H9 (cell line): ENCODE results near the gene FHOD3. TPM values are rescaled to one million over a fixed set of nuclear protein-coding genes. Genes with fewer than 3 reads are reported as not detected.

Source experiments
- DNase-seq: peaks from one replicate; pipeline ENCODE4 v3.0.0-alpha.2; 2017
- H2AFZ ChIP-seq: one replicate; pipeline ENCODE4 v1.6.1; 2013; ENCODE audit warnings: mild to moderate bottlenecking, low read length, control low read depth, moderate library complexity
- H2AK5ac ChIP-seq: 2 replicates; pipeline ENCODE4 v1.6.1; 2013; ENCODE audit warnings: low read length, control low read depth, mixed read lengths; ENCODE audit not compliant: insufficient read length
- H2BK120ac ChIP-seq: one replicate; pipeline ENCODE4 v1.6.1; 2013; ENCODE audit warnings: low read depth, mild to moderate bottlenecking, low read length, control low read depth, inconsistent platforms; ENCODE audit not compliant: poor library complexity, severe bottlenecking
- H2BK12ac ChIP-seq: 2 replicates; pipeline ENCODE4 v1.6.1; 2013; ENCODE audit warnings: low read length, control low read depth, mixed read lengths, low read depth; ENCODE audit not compliant: insufficient read length
- H2BK15ac ChIP-seq: 2 replicates; pipeline ENCODE4 v1.6.1; 2013; ENCODE audit warnings: low read depth, low read length, control low read depth
- H2BK20ac ChIP-seq: one replicate; pipeline ENCODE4 v1.6.1; 2013; ENCODE audit warnings: low read depth, mild to moderate bottlenecking, low read length, control low read depth, inconsistent platforms; ENCODE audit not compliant: poor library complexity, severe bottlenecking
- H2BK5ac ChIP-seq: 2 replicates; pipeline ENCODE4 v1.6.1; 2013; ENCODE audit warnings: low read length, control low read depth, mixed read lengths; ENCODE audit not compliant: insufficient read length
- H3K14ac ChIP-seq: 2 replicates; pipeline ENCODE4 v1.6.1; 2013; ENCODE audit warnings: low read length, control low read depth; ENCODE audit not compliant: insufficient read depth
- H3K18ac ChIP-seq: 2 replicates; pipeline ENCODE4 v1.6.1; 2013; ENCODE audit warnings: low read depth, mild to moderate bottlenecking, mixed read lengths, low read length, control low read depth; ENCODE audit not compliant: insufficient read length
- H3K23ac ChIP-seq: 2 replicates; pipeline ENCODE4 v1.6.1; 2013; ENCODE audit warnings: low read length, control low read depth, mixed read lengths, low read depth; ENCODE audit not compliant: insufficient read length
- H3K23me2 ChIP-seq: 2 replicates; pipeline ENCODE4 v1.6.1; 2013; ENCODE audit warnings: low read depth, mild to moderate bottlenecking, mixed read lengths, low read length, control low read depth; ENCODE audit not compliant: insufficient read length, poor library complexity, severe bottlenecking
- H3K27ac ChIP-seq: 2 replicates; pipeline ENCODE4 v1.5.1; 2013; ENCODE audit warnings: low read length, control low read depth, mixed read lengths, low read depth; ENCODE audit not compliant: insufficient read length
- H3K27me3 ChIP-seq: 2 replicates; pipeline ENCODE4 v1.6.1; 2013; ENCODE audit warnings: low read length, control low read depth, inconsistent platforms; ENCODE audit not compliant: insufficient read depth
- H3K4ac ChIP-seq: 2 replicates; pipeline ENCODE4 v1.6.1; 2013; ENCODE audit warnings: low read depth, mild to moderate bottlenecking, control low read depth, inconsistent platforms, low read length, moderate library complexity
- H3K4me1 ChIP-seq: 2 replicates; pipeline ENCODE4 v1.6.1; 2013; ENCODE audit warnings: low read length, control low read depth, inconsistent platforms; ENCODE audit not compliant: insufficient read depth
- H3K4me2 ChIP-seq: 2 replicates; pipeline ENCODE4 v1.6.1; 2013; ENCODE audit warnings: low read length, control low read depth, mixed read lengths; ENCODE audit not compliant: insufficient read length, insufficient read depth
- H3K56ac ChIP-seq: 2 replicates; pipeline ENCODE4 v1.6.1; 2013; ENCODE audit warnings: low read depth, mild to moderate bottlenecking, mixed read lengths, low read length, control low read depth; ENCODE audit not compliant: insufficient read length
- H3K79me1 ChIP-seq: 2 replicates; pipeline ENCODE4 v1.6.1; 2013; ENCODE audit warnings: low read depth, mild to moderate bottlenecking, moderate library complexity, low read length, control low read depth, inconsistent platforms; ENCODE audit not compliant: insufficient read depth, poor library complexity, severe bottlenecking
- H3K79me2 ChIP-seq: 2 replicates; pipeline ENCODE4 v1.6.1; 2013; ENCODE audit warnings: low read length, control low read depth, inconsistent platforms; ENCODE audit not compliant: insufficient read depth
- H3K9ac ChIP-seq: 2 replicates; pipeline ENCODE4 v1.6.1; 2013; ENCODE audit warnings: low read length, control low read depth, mixed read lengths; ENCODE audit not compliant: insufficient read length; ENCODE audit errors: extremely low read depth
- H3K9me3 ChIP-seq: one replicate; pipeline ENCODE4 v1.6.1; 2013; ENCODE audit warnings: low read depth, low read length, inconsistent platforms; ENCODE audit not compliant: control insufficient read depth
- H3T11ph ChIP-seq: one replicate; pipeline ENCODE4 v1.6.1; 2013; ENCODE audit warnings: mild to moderate bottlenecking, low read length, control low read depth, inconsistent platforms
- H4K20me1 ChIP-seq: one replicate; pipeline ENCODE4 v1.6.1; 2013; ENCODE audit not compliant: control insufficient read depth, insufficient read length, insufficient read depth
- H4K5ac ChIP-seq: 2 replicates; pipeline ENCODE4 v1.6.1; 2013; ENCODE audit warnings: low read depth, mild to moderate bottlenecking, mixed read lengths, low read length, control low read depth; ENCODE audit not compliant: insufficient read length
- H4K8ac ChIP-seq: replicated peaks from 2 replicates; pipeline ENCODE4 v1.6.1; 2013; ENCODE audit warnings: low read length, control low read depth, mixed read lengths, low read depth; ENCODE audit not compliant: insufficient read length
- H4K91ac ChIP-seq: 2 replicates; pipeline ENCODE4 v1.6.1; 2013; ENCODE audit warnings: low read depth, mild to moderate bottlenecking, moderate library complexity, mixed read lengths, low read length, control low read depth; ENCODE audit not compliant: insufficient read length
- H3K27ac Mint-ChIP-seq, 3 experiments: 2 replicates in 2 of 3; 3 replicates in 1 of 3; pipeline ENCODE4 v1.8.0; 2020 to 2021; ENCODE audit warnings: mixed read lengths in 3 of 3, mild to moderate bottlenecking in 1 of 3, moderate library complexity in 1 of 3
- H3K27me3 Mint-ChIP-seq: 2 replicates; pipeline ENCODE4 v1.8.0; 2021; ENCODE audit warnings: low read depth, mild to moderate bottlenecking, moderate library complexity, mixed read lengths
- H3K36me3 Mint-ChIP-seq, 3 experiments: 2 replicates in 2 of 3; 3 replicates in 1 of 3; pipeline ENCODE4 v1.8.0; 2020 to 2021; ENCODE audit warnings: low read depth in 3 of 3, mixed read lengths in 3 of 3; ENCODE audit not compliant: insufficient read depth in 1 of 3
- H3K4me1 Mint-ChIP-seq, 2 experiments: 2 replicates each; pipeline ENCODE4 v1.8.0; 2020; ENCODE audit warnings: mixed read lengths in 2 of 2
- H3K4me3 Mint-ChIP-seq, 2 experiments: 2 replicates in 1 of 2; 3 replicates in 1 of 2; pipeline ENCODE4 v1.8.0; 2020 to 2021; ENCODE audit warnings: mild to moderate bottlenecking in 2 of 2, mixed read lengths in 2 of 2, moderate library complexity in 1 of 2
- H3K9me3 Mint-ChIP-seq, 2 experiments: 2 replicates in 1 of 2; 3 replicates in 1 of 2; pipeline ENCODE4 v1.8.0; 2020; ENCODE audit warnings: mild to moderate bottlenecking in 2 of 2, mixed read lengths in 2 of 2, moderate library complexity in 1 of 2
- CTCF ChIP-seq: fragments of 200-600 bp; sonication (generic); conservative IDR thresholded peaks from 3 replicates; pipeline ENCODE4 v1.8.0; 2021; ENCODE audit warnings: antibody characterized with exemption, mild to moderate bottlenecking
- WGBS: extraction: QIAGEN DNeasy Blood & Tissue Kit; methylation state at CpG from one replicate; pipeline ENCODE4 v1.1.7; 2013; ENCODE audit warnings: missing lambda C conversion rate, low lambda C conversion rate, mixed read lengths; ENCODE audit not compliant: insufficient read length; ENCODE audit errors: extremely low coverage; 5-methylcytosine and 5-hydroxymethylcytosine counted together
- total RNA-seq: library from RNA; stranded (reverse); gene quantifications from 2 replicates; pipeline ENCODE4 v1.2.1, GENCODE V29; 2021

FHOD3 gene
- total RNA-seq, 1 experiment from 2014 or later = 8.0 TPM

- Histone ChIP-seq H3K23me2 (no peaks in the 10 kb centered on the region), H3K14ac (no peak overlapping the region), H3K27ac (no peak overlapping the region), H2BK12ac (no peak overlapping the region), H3K79me2 (no peaks in the 10 kb centered on the region), H2BK15ac (no peak overlapping the region), H3K18ac (no peak overlapping the region), H2BK120ac (no peak overlapping the region), H2BK5ac (no peak overlapping the region), H3K9me3 (no peaks in the 10 kb centered on the region), H3K79me1 (no peaks in the 10 kb centered on the region), H3K4me2 (no peak overlapping the region), H3K4ac (no peak overlapping the region), H2AFZ (no peak overlapping the region), H2AK5ac (no peak overlapping the region), H3T11ph (no peak overlapping the region), H4K8ac (no peak overlapping the region), H3K4me1 (no peaks in the 10 kb centered on the region), H4K20me1 (no peaks in the 10 kb centered on the region), H3K23ac (no peak overlapping the region), H4K5ac (no peak overlapping the region), H3K9ac (no peak overlapping the region), H3K56ac (no peak overlapping the region), H2BK20ac (no peak overlapping the region), H4K91ac (no peak overlapping the region), H3K27me3 (no peaks in the 10 kb centered on the region)
- peaks cover 2 to 17% (median 9%) of the 10 kb centered on the region in 3 experiments; a peak in 5 of 7 replicates for H3K36me3 Mint-ChIP-seq
- no peak overlapping the region for H3K4me3 Mint-ChIP-seq
- H3K27me3 Mint-ChIP-seq = no peaks in the 10 kb centered on the region; the same call in 1 of the 2 replicates
- peaks cover 9 to 11% of the 10 kb centered on the region in 2 experiments for H3K4me1 Mint-ChIP-seq
- H3K27ac Mint-ChIP-seq = no peak overlapping the region
- WGBS = no CpG with 5 or more reads among the region's 4 CpGs
- TF ChIP-seq CTCF = no peak
- peaks cover 12 to 19% of the 10 kb centered on the region in 2 experiments for H3K9me3 Mint-ChIP-seq
- no peak for DNase-seq
These were observed 42.7 kb downstream of the FHOD3 start for GRCh38 chr18:36340246-36340645.
